ENCODE results near the gene GABBR2.

DNA sequence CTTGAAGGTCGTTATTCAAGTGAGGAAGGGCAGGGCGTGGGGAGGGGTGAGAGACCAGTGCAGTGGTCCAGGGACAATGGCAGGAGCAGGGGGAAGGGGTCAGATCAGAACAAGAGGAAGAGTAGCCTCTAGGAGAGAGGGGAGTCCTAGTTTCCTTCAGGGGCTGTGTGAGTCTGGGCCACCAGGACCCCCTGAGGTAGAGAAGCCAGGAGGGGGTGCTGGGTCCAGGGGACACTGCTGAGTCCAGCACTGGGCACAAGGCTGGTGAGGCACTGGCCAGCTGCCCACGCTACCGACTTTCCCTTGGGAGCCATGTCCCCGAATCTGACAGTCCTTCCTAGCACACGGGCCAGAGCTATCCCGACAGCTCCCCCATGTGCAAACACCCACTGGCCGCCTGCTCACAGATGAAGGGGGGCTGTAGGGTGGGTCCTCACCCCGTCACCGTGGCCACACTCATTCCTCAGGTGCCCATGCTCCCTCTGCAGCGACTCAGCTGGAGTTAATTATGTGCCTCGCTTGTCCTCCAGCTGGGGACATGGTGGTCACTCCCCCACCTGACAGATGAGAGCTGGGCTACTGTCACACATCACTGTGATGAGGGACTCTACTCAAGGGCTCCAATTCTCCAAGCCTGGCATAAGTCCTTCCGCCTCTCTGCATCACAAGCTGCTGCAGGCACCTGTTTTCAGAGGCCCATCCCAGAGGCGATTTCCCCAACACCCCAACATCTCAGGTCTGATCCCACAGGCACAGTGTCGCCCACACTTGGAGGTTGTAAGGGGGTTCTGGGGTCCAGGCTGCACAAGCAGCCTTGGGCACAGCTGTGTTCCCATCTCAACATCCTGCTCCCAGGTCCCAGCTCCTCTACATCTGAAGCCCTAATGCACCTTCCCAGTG is 115.1 kb downstream of the GABBR2 start:
- TF ChIP-seq, protein P1, sequence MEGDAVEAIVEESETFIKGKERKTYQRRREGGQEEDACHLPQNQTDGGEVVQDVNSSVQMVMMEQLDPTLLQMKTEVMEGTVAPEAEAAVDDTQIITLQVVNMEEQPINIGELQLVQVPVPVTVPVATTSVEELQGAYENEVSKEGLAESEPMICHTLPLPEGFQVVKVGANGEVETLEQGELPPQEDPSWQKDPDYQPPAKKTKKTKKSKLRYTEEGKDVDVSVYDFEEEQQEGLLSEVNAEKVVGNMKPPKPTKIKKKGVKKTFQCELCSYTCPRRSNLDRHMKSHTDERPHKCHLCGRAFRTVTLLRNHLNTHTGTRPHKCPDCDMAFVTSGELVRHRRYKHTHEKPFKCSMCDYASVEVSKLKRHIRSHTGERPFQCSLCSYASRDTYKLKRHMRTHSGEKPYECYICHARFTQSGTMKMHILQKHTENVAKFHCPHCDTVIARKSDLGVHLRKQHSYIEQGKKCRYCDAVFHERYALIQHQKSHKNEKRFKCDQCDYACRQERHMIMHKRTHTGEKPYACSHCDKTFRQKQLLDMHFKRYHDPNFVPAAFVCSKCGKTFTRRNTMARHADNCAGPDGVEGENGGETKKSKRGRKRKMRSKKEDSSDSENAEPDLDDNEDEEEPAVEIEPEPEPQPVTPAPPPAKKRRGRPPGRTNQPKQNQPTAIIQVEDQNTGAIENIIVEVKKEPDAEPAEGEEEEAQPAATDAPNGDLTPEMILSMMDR (conservative IDR thresholded peaks at IDR 0.05; ENCODE audit: low read depth, low read length): no peak
- no peak for TF ChIP-seq EZH2 (IDR thresholded peaks at IDR 0.05; ENCODE audit: borderline replicate concordance, low read depth, low read length, poor library complexity, severe bottlenecking)

All from A673 (cell line).